Activated T-cell treated with anti-CD3 and anti-CD28 coated beads for 4 hours (primary cell): ENCODE data around the gene CLEC4M.
"Not testable (repeated sequence)": the region's sequence is repeated elsewhere in the genome, so short reads cannot be mapped to it uniquely, and the experiment has no call there.

Experiments
- DNase-seq: peaks from one replicate; pipeline ENCODE4 v3.0.0-alpha.2; 2020

CLEC4M gene

GRCh38 chr19:7779631-7780486 is 16.8 kb downstream of the CLEC4M start:
- no peak for DNase-seq

- DNase-seq = no peak
Observed at GRCh38 chr19:7781157-7781556, 18.1 kb downstream of the CLEC4M start.

- DNase-seq = no peak
Observed at GRCh38 chr19:7783991-7784423, 21.0 kb downstream of the CLEC4M start.

- no peak for DNase-seq
Observed at GRCh38 chr19:7784856-7785255, 21.8 kb downstream of the CLEC4M start.

GRCh38 chr19:7787141-7787540 is 24.1 kb downstream of the CLEC4M start:
- no peak for DNase-seq

- no peak for DNase-seq
Observed at GRCh38 chr19:7787602-7788177, 24.6 kb downstream of the CLEC4M start.

- DNase-seq = no peak
Observed at GRCh38 chr19:7788178-7788932, 25.3 kb downstream of the CLEC4M start.

- no peak for DNase-seq
Observed at GRCh38 chr19:7788933-7789323, 25.9 kb downstream of the CLEC4M start.

GRCh38 chr19:7789447-7789846 is 26.4 kb downstream of the CLEC4M start:
- DNase-seq = peak; percentile 36

GRCh38 chr19:7790416-7790815 is 27.4 kb downstream of the CLEC4M start:
- no peak for DNase-seq

- DNase-seq = no peak
Observed at GRCh38 chr19:7792281-7792680, 29.2 kb downstream of the CLEC4M start.

GRCh38 chr19:7792701-7793100 is 29.7 kb downstream of the CLEC4M start:
- not testable (repeated sequence) for DNase-seq

GRCh38 chr19:7793493-7793892 is 30.4 kb downstream of the CLEC4M start:
- no peak for DNase-seq

- DNase-seq = no peak
Observed at GRCh38 chr19:7795555-7796161, 32.6 kb downstream of the CLEC4M start.

GRCh38 chr19:7799640-7800355 is 36.8 kb downstream of the CLEC4M start:
- peak; percentile 66 for DNase-seq

GRCh38 chr19:7801020-7801570 is 38.1 kb downstream of the CLEC4M start:
- no peak for DNase-seq

- DNase-seq = no peak
Observed at GRCh38 chr19:7806234-7806633, 43.2 kb downstream of the CLEC4M start.

- DNase-seq = no peak
Observed at GRCh38 chr19:7806876-7807275, 43.8 kb downstream of the CLEC4M start.

GRCh38 chr19:7808108-7808507 is 45.1 kb downstream of the CLEC4M start:
- no peak for DNase-seq

GRCh38 chr19:7811989-7812388 is 48.9 kb downstream of the CLEC4M start:
- no peak for DNase-seq

GRCh38 chr19:7815325-7815724 is 52.3 kb downstream of the CLEC4M start:
- no peak for DNase-seq

GRCh38 chr19:7816040-7816439 is 53.0 kb downstream of the CLEC4M start:
- not testable (repeated sequence) for DNase-seq
